SK-N-SH (cell line): ENCODE data around the gene ENOX2.
"Not testable (repeated sequence)": the region's sequence is repeated elsewhere in the genome, so short reads cannot be mapped to it uniquely, and the experiment has no call there.

Source experiments
- CHD2 ChIP-seq: fragments of 150-350 bp; IDR thresholded peaks from 2 replicates; pipeline ENCODE4 v1.6.1; 2018; ENCODE audit warnings: low read length; ENCODE audit not compliant: partially characterized antibody
- CTCF ChIP-seq: fragments of 200-600 bp; sonication (generic); IDR thresholded peaks from 2 replicates; pipeline ENCODE4 v1.6.1; 2017; ENCODE audit warnings: antibody characterized with exemption, mild to moderate bottlenecking, moderate library complexity
- EP300 ChIP-seq, 2 experiments: IDR thresholded peaks; 2 replicates each; pipeline versions ENCODE4 v1.4.0 to v1.6.1; 2012; ENCODE audit warnings: borderline replicate concordance in 1 of 2, low read depth in 1 of 2, low read length in 1 of 2
- FOXM1 ChIP-seq: IDR thresholded peaks from 2 replicates; pipeline ENCODE4 v1.4.0; 2012; ENCODE audit warnings: low read depth, mild to moderate bottlenecking
- MAX ChIP-seq: IDR thresholded peaks from 2 replicates; pipeline ENCODE4 v1.4.0; 2012; ENCODE audit warnings: low read depth
- MXI1 ChIP-seq: IDR thresholded peaks from 2 replicates; pipeline ENCODE4 v1.6.1; 2012; ENCODE audit warnings: mild to moderate bottlenecking, low read depth, low read length, improper control_type of control experiment
- POLR2AphosphoS5 ChIP-seq: IDR thresholded peaks from 2 replicates; pipeline ENCODE4 v1.6.1; 2012; ENCODE audit warnings: low read depth, low read length
- SIN3A ChIP-seq: IDR thresholded peaks from 2 replicates; pipeline ENCODE4 v1.6.1; 2012; ENCODE audit warnings: low read depth, mild to moderate bottlenecking, low read length, moderate library complexity, borderline replicate concordance
- YY1 ChIP-seq: IDR thresholded peaks from 2 replicates; pipeline ENCODE4 v1.4.0; 2012; ENCODE audit warnings: low read depth, mild to moderate bottlenecking
- TF ChIP-seq, protein P1 (sequence below): IDR thresholded peaks from 2 replicates; pipeline ENCODE4 v1.6.1; 2012; ENCODE audit warnings: mild to moderate bottlenecking, low read depth, low read length, moderate library complexity

DNA sequence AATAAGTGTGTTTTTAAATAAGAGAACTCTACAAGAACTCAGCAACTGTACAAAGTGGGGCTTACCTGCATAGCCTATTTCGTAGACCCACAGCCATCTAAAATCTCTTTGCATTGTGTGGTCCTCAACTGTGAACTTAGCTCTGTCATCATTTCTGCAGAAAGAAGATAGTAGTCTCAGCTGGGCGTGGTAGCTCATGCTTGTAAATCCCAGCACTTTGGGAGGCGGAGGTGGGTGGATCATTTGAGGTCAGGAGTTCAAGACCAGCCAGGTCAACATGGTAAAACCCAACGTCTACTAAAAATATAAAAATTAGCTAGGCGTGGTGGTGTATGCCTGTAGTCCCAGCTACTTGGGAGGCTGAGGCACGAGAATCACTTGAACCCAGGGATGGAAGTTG is 193.8 kb downstream of the ENOX2 start:
- TF ChIP-seq YY1; EP300 (IDR thresholded peaks at IDR 0.05; ENCODE audit: borderline replicate concordance in 1 of 2, low read depth in 1 of 2, low read length in 1 of 2); CTCF; MAX; CHD2; POLR2AphosphoS5; MXI1; SIN3A; FOXM1: not testable (repeated sequence)
- TF ChIP-seq, protein P1, sequence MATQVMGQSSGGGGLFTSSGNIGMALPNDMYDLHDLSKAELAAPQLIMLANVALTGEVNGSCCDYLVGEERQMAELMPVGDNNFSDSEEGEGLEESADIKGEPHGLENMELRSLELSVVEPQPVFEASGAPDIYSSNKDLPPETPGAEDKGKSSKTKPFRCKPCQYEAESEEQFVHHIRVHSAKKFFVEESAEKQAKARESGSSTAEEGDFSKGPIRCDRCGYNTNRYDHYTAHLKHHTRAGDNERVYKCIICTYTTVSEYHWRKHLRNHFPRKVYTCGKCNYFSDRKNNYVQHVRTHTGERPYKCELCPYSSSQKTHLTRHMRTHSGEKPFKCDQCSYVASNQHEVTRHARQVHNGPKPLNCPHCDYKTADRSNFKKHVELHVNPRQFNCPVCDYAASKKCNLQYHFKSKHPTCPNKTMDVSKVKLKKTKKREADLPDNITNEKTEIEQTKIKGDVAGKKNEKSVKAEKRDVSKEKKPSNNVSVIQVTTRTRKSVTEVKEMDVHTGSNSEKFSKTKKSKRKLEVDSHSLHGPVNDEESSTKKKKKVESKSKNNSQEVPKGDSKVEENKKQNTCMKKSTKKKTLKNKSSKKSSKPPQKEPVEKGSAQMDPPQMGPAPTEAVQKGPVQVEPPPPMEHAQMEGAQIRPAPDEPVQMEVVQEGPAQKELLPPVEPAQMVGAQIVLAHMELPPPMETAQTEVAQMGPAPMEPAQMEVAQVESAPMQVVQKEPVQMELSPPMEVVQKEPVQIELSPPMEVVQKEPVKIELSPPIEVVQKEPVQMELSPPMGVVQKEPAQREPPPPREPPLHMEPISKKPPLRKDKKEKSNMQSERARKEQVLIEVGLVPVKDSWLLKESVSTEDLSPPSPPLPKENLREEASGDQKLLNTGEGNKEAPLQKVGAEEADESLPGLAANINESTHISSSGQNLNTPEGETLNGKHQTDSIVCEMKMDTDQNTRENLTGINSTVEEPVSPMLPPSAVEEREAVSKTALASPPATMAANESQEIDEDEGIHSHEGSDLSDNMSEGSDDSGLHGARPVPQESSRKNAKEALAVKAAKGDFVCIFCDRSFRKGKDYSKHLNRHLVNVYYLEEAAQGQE = not testable (repeated sequence)
